HepG2 (cell line): ENCODE results near the gene RUNX2. TPM values are rescaled to one million over a fixed set of nuclear protein-coding genes. Genes with fewer than 3 reads are reported as not detected.
A peak's percentile ranks its signal among the peaks of the same experiment; 100 is the strongest.

Experiments used
- ARID2 ChIP-seq: sonication (generic); formaldehyde crosslinking; IDR thresholded peaks from 2 replicates; pipeline ENCODE4 v1.8.1; 2022; ENCODE audit warnings: mild to moderate bottlenecking, missing genetic modification reagents, borderline replicate concordance
- CBX1 ChIP-seq: IDR thresholded peaks from one replicate; pipeline ENCODE4 v1.6.1; 2016; ENCODE audit warnings: antibody characterized with exemption, low read depth
- CHD2 ChIP-seq: IDR thresholded peaks from 2 replicates; pipeline ENCODE4 v1.6.1; 2011; ENCODE audit warnings: low read depth, low read length, improper control_type of control experiment
- E2F5 ChIP-seq: sonication (generic); formaldehyde crosslinking; conservative IDR thresholded peaks from 2 replicates; pipeline ENCODE4 v1.4.0; 2020; ENCODE audit warnings: missing genetic modification reagents
- EP300 ChIP-seq, 3 experiments: sonication (generic) in 1 of 3; formaldehyde crosslinking in 1 of 3; IDR thresholded peaks; 2 replicates each; pipeline versions ENCODE4 v1.5.1 to v1.6.1; 2011 to 2020; ENCODE audit warnings: low read depth in 2 of 3, low read length in 2 of 3, borderline replicate concordance in 1 of 3, improper control_type of control experiment in 1 of 3, mild to moderate bottlenecking in 1 of 3, missing genetic modification reagents in 1 of 3, moderate library complexity in 1 of 3
- KDM5A ChIP-seq: fragments of 200-600 bp; sonication (generic); IDR thresholded peaks from 2 replicates; pipeline ENCODE4 v1.7.0; 2018; ENCODE audit warnings: antibody characterized with exemption, mild to moderate bottlenecking, low read length, borderline replicate concordance
- KDM5B ChIP-seq: sonication (generic); formaldehyde crosslinking; IDR thresholded peaks from 2 replicates; pipeline ENCODE4 v1.4.0; 2020; ENCODE audit warnings: missing genetic modification reagents, mild to moderate bottlenecking, borderline replicate concordance
- KLF12 ChIP-seq: sonication (generic); formaldehyde crosslinking; IDR thresholded peaks from 2 replicates; pipeline ENCODE4 v1.4.0; 2020; ENCODE audit warnings: missing genetic modification reagents, borderline replicate concordance
- MTA1 ChIP-seq: sonication (generic); formaldehyde crosslinking; IDR thresholded peaks from 2 replicates; pipeline ENCODE4 v1.4.0; 2020; ENCODE audit warnings: missing genetic modification reagents, mild to moderate bottlenecking, borderline replicate concordance
- NFE2L2 ChIP-seq: fragments of 150-350 bp; IDR thresholded peaks from 2 replicates; pipeline ENCODE4 v1.6.1; 2014; ENCODE audit warnings: low read length
- PAX8 ChIP-seq: sonication (generic); formaldehyde crosslinking; IDR thresholded peaks from 2 replicates; pipeline ENCODE4 v1.8.0; 2022; ENCODE audit warnings: mild to moderate bottlenecking, missing genetic modification reagents, borderline replicate concordance
- SALL1 ChIP-seq: sonication (generic); formaldehyde crosslinking; IDR thresholded peaks from 2 replicates; pipeline ENCODE4 v1.8.0; 2022; ENCODE audit warnings: mild to moderate bottlenecking, missing genetic modification reagents
- SNRNP70 ChIP-seq: fragments of 200-400 bp; formaldehyde crosslinking; IDR thresholded peaks from 2 replicates; pipeline ENCODE4 v1.6.1; 2017; ENCODE audit warnings: mild to moderate bottlenecking, low read depth, low read length, moderate library complexity
- TBP ChIP-seq: sonication (generic); formaldehyde crosslinking; IDR thresholded peaks from 2 replicates; pipeline ENCODE4 v1.5.0; 2020; ENCODE audit warnings: missing genetic modification reagents
- YEATS2 ChIP-seq: sonication (generic); formaldehyde crosslinking; IDR thresholded peaks from 2 replicates; pipeline ENCODE4 v1.4.0; 2020; ENCODE audit warnings: missing genetic modification reagents, borderline replicate concordance
- ZBTB25 ChIP-seq: IDR thresholded peaks from 2 replicates; pipeline ENCODE4 v1.6.1; 2018; ENCODE audit warnings: missing genetic modification reagents
- ZNF207 ChIP-seq: fragments of 450-650 bp; IDR thresholded peaks from 2 replicates; pipeline ENCODE4 v1.6.1; 2016; ENCODE audit warnings: antibody characterized with exemption, borderline replicate concordance
- ZNF260 ChIP-seq: sonication (generic); formaldehyde crosslinking; IDR thresholded peaks from 2 replicates; pipeline ENCODE4 v1.4.0; 2020; ENCODE audit warnings: missing genetic modification reagents, low read depth, mild to moderate bottlenecking, borderline replicate concordance
- ZNF333 ChIP-seq: sonication (generic); formaldehyde crosslinking; IDR thresholded peaks from 2 replicates; pipeline ENCODE4 v1.4.0; 2020; ENCODE audit warnings: mild to moderate bottlenecking, missing genetic modification reagents, borderline replicate concordance
- ZNF468 ChIP-seq: sonication (generic); formaldehyde crosslinking; IDR thresholded peaks from 2 replicates; pipeline ENCODE4 v1.8.0; 2022; ENCODE audit warnings: mild to moderate bottlenecking, moderate library complexity, missing genetic modification reagents
- ZNF570 ChIP-seq: sonication (generic); formaldehyde crosslinking; IDR thresholded peaks from 2 replicates; pipeline ENCODE4 v1.4.0; 2020; ENCODE audit warnings: mild to moderate bottlenecking, missing genetic modification reagents, borderline replicate concordance
- ZNF598 ChIP-seq: sonication (generic); formaldehyde crosslinking; IDR thresholded peaks from 2 replicates; pipeline ENCODE4 v1.5.1; 2020; ENCODE audit warnings: mild to moderate bottlenecking, missing genetic modification reagents, borderline replicate concordance
- ZNF746 ChIP-seq: sonication (generic); formaldehyde crosslinking; IDR thresholded peaks from 2 replicates; pipeline ENCODE4 v1.8.0; 2022; ENCODE audit warnings: mild to moderate bottlenecking, missing genetic modification reagents
- ZNF883 ChIP-seq: sonication (generic); formaldehyde crosslinking; IDR thresholded peaks from 2 replicates; pipeline ENCODE4 v1.5.1; 2020; ENCODE audit warnings: mild to moderate bottlenecking, missing genetic modification reagents; ENCODE audit errors: not compliant biosample characterization
- polyA plus RNA-seq, 8 experiments: library from polyadenylated mRNA; depleted of rRNA in 3 of 8; stranded (reverse) in 7 of 8; unstranded in 1 of 8; fragments of >200 nt; fragmentation: Illumina TruSeq in 4 of 8; extraction: Trizol in 4 of 8; gene quantifications; 2 replicates each; pipeline versions ENCODE4 v1.2.1 to v1.2.3, GENCODE V29; 2011 to 2016; ENCODE audit warnings: low read depth in 4 of 8, missing spikeins in 1 of 8, mixed read lengths in 1 of 8; ENCODE audit not compliant: insufficient read depth in 1 of 8
- total RNA-seq, 5 experiments: library from RNA; depleted of rRNA; stranded (reverse); fragments of >200 nt; fragmentation: Illumina TruSeq; extraction: Trizol; gene quantifications; 2 replicates each; pipeline ENCODE4 v1.2.3, GENCODE V29; 2016; ENCODE audit warnings: low read depth in 1 of 5
- TF ChIP-seq, protein P1 (sequence below): sonication (generic); formaldehyde crosslinking; IDR thresholded peaks from 2 replicates; pipeline ENCODE4 v1.4.0; 2020; ENCODE audit warnings: missing genetic modification reagents
- TF ChIP-seq, protein P2 (sequence below): IDR thresholded peaks from 2 replicates; pipeline ENCODE4 v1.6.1; 2016

Gene RUNX2
- total and polyA plus RNA-seq, 2 of the 13 experiments (the other 11 are each of a cell fraction or from before 2014, with no cell fraction given) = not detected

GRCh38 chr6:45445749-45446549 is 117.8 kb downstream of the RUNX2 start (continued):
- TF ChIP-seq ZBTB25 (peak; percentile 94), ZNF598 (CRISPR knock-in tag) (no peak), ZNF333 (CRISPR knock-in tag) (no peak), ZNF746 (CRISPR knock-in tag) (no peak; the same call in 1 of the 2 replicates), NFE2L2 (no peak), KDM5B (CRISPR knock-in tag) (no peak), ZNF260 (CRISPR knock-in tag) (no peak), ZNF883 (CRISPR knock-in tag) (no peak), TBP (CRISPR knock-in tag) (0 out of 2 replicates have a peak, but pooled peaks have one; percentile 90), YEATS2 (CRISPR knock-in tag) (peak; percentile 89; the same call in 1 of the 2 replicates), ARID2 (CRISPR knock-in tag) (peak; percentile 87; the same call in 1 of the 2 replicates), EP300 (IDR thresholded peaks at IDR 0.05; ENCODE audit: low read depth in 2 of 2, low read length in 2 of 2) (peak; percentile 95 to 99), EP300 (CRISPR knock-in tag; IDR thresholded peaks at IDR 0.05; ENCODE audit: borderline replicate concordance) (peak; percentile 94), SNRNP70 (no peak), ZNF207 (no peak), KDM5A (no peak), ZNF570 (CRISPR knock-in tag) (no peak), SALL1 (CRISPR knock-in tag) (peak; percentile 98), CHD2 (no peak), KLF12 (CRISPR knock-in tag) (no peak; the same call in 1 of the 2 replicates), MTA1 (CRISPR knock-in tag) (no peak; the same call in 1 of the 2 replicates), CBX1 (peak; percentile 94), E2F5 (CRISPR knock-in tag) (no peak), ZNF468 (CRISPR knock-in tag) (no peak), PAX8 (CRISPR knock-in tag) (no peak)
- TF ChIP-seq, protein P1, sequence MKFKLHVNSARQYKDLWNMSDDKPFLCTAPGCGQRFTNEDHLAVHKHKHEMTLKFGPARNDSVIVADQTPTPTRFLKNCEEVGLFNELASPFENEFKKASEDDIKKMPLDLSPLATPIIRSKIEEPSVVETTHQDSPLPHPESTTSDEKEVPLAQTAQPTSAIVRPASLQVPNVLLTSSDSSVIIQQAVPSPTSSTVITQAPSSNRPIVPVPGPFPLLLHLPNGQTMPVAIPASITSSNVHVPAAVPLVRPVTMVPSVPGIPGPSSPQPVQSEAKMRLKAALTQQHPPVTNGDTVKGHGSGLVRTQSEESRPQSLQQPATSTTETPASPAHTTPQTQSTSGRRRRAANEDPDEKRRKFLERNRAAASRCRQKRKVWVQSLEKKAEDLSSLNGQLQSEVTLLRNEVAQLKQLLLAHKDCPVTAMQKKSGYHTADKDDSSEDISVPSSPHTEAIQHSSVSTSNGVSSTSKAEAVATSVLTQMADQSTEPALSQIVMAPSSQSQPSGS (CRISPR knock-in tag) = peak; percentile 94
- TF ChIP-seq, protein P2, sequence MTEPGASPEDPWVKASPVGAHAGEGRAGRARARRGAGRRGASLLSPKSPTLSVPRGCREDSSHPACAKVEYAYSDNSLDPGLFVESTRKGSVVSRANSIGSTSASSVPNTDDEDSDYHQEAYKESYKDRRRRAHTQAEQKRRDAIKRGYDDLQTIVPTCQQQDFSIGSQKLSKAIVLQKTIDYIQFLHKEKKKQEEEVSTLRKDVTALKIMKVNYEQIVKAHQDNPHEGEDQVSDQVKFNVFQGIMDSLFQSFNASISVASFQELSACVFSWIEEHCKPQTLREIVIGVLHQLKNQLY (CRISPR knock-in tag) = peak; percentile 91
